SH-SY5Y (cell line): Measurements from ENCODE around the gene CAP1.

Experiments used
- GATA2 ChIP-seq: IDR thresholded peaks from 2 replicates; pipeline ENCODE4 v1.6.1; 2011; ENCODE audit warnings: mild to moderate bottlenecking, low read depth, low read length
- GATA3 ChIP-seq: IDR thresholded peaks from 2 replicates; pipeline ENCODE4 v1.6.1; 2011; ENCODE audit warnings: low read depth, mild to moderate bottlenecking, low read length, moderate library complexity

- TF ChIP-seq GATA2 (no peak), GATA3 (no peak)
These were observed 41.3 kb downstream of the CAP1 start for GRCh38 chr1:40081871-40082270.
